WI38 (cell line): ENCODE data around the gene RELL1.

Experiments
- H3K4me3 ChIP-seq: 2 replicates; pipeline ENCODE4 v1.5.1; 2011; ENCODE audit warnings: low read depth, mild to moderate bottlenecking, control low read depth, low read length
- CTCF ChIP-seq: IDR thresholded peaks from 2 replicates; pipeline ENCODE4 v1.5.1; 2012; ENCODE audit warnings: low read depth, mild to moderate bottlenecking, control low read depth, low read length

The RELL1 gene

GRCh38 chr4:37623125-37623524 is 63.1 kb downstream of the RELL1 start:
- no peak overlapping the region for H3K4me3 ChIP-seq
- TF ChIP-seq CTCF: no peak

GRCh38 chr4:37620176-37620575 is 66.0 kb downstream of the RELL1 start:
- no peak for TF ChIP-seq CTCF
- H3K4me3 ChIP-seq: no peak overlapping the region

- no peak for TF ChIP-seq CTCF
- no peak overlapping the region for H3K4me3 ChIP-seq
These were observed 70.5 kb downstream of the RELL1 start for GRCh38 chr4:37615720-37616063.

GRCh38 chr4:37615059-37615719 is 71.0 kb downstream of the RELL1 start:
- TF ChIP-seq CTCF: no peak
- H3K4me3 ChIP-seq: no peak overlapping the region

GRCh38 chr4:37612811-37613210 is 73.4 kb downstream of the RELL1 start:
- H3K4me3 ChIP-seq: no peak overlapping the region
- no peak for TF ChIP-seq CTCF

- no peak for TF ChIP-seq CTCF
- no peak overlapping the region for H3K4me3 ChIP-seq
These were observed 76.5 kb downstream of the RELL1 start for GRCh38 chr4:37609626-37610025.

- H3K4me3 ChIP-seq: no peak overlapping the region
- TF ChIP-seq CTCF: no peak
These were observed 79.2 kb downstream of the RELL1 start for GRCh38 chr4:37607018-37607417.
